Neutrophil (primary cell): ENCODE results near the gene COLEC12.

ENCODE experiments used
- H3K27ac ChIP-seq: fragments of 200-600 bp; sonication (generic); 2 replicates; pipeline ENCODE4 v1.5.1; 2016; ENCODE audit warnings: mild to moderate bottlenecking, moderate library complexity
- H3K27me3 ChIP-seq: fragments of 200-600 bp; sonication (generic); 2 replicates; pipeline ENCODE4 v1.6.0; 2016; ENCODE audit warnings: mild to moderate bottlenecking
- H3K36me3 ChIP-seq: fragments of 200-600 bp; sonication (generic); 2 replicates; pipeline ENCODE4 v1.5.1; 2017
- H3K4me1 ChIP-seq, 2 experiments: fragments of 200-600 bp in 1 of 2; sonication (generic) in 1 of 2; 1 replicate in 1 of 2; 2 replicates in 1 of 2; pipeline versions ENCODE4 v1.5.1 to v1.6.1; 2013 to 2016; ENCODE audit warnings: low read depth in 1 of 2, low read length in 1 of 2, mild to moderate bottlenecking in 1 of 2, moderate library complexity in 1 of 2; ENCODE audit not compliant: control insufficient read depth in 1 of 2, insufficient read depth in 1 of 2
- H3K4me3 ChIP-seq, 2 experiments: fragments of 200-600 bp in 1 of 2; sonication (generic) in 1 of 2; 1 replicate in 1 of 2; 2 replicates in 1 of 2; pipeline ENCODE4 v1.5.1; 2013 to 2016; ENCODE audit warnings: low read depth in 1 of 2, low read length in 1 of 2, mild to moderate bottlenecking in 1 of 2, moderate library complexity in 1 of 2
- H3K9me3 ChIP-seq: fragments of 200-600 bp; sonication (generic); 2 replicates; pipeline ENCODE4 v1.5.1; 2016
- TF ChIP-seq, protein P1 (sequence below): fragments of 200-600 bp; sonication (generic); IDR thresholded peaks from 2 replicates; pipeline ENCODE4 v1.5.1; 2016; ENCODE audit warnings: antibody characterized with exemption

The COLEC12 gene

GRCh38 chr18:382423-382984, 118.0 kb downstream of the COLEC12 start:
- H3K4me3 ChIP-seq = no peak overlapping the region
- TF ChIP-seq, protein P1, sequence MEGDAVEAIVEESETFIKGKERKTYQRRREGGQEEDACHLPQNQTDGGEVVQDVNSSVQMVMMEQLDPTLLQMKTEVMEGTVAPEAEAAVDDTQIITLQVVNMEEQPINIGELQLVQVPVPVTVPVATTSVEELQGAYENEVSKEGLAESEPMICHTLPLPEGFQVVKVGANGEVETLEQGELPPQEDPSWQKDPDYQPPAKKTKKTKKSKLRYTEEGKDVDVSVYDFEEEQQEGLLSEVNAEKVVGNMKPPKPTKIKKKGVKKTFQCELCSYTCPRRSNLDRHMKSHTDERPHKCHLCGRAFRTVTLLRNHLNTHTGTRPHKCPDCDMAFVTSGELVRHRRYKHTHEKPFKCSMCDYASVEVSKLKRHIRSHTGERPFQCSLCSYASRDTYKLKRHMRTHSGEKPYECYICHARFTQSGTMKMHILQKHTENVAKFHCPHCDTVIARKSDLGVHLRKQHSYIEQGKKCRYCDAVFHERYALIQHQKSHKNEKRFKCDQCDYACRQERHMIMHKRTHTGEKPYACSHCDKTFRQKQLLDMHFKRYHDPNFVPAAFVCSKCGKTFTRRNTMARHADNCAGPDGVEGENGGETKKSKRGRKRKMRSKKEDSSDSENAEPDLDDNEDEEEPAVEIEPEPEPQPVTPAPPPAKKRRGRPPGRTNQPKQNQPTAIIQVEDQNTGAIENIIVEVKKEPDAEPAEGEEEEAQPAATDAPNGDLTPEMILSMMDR = no peak
- H3K9me3 ChIP-seq = no peaks in the 10 kb centered on the region
- no peaks in the 10 kb centered on the region for H3K27me3 ChIP-seq
- peaks cover 67 to 83% of the 10 kb centered on the region in 2 experiments for H3K4me1 ChIP-seq
- no peaks in the 10 kb centered on the region for H3K36me3 ChIP-seq
- H3K27ac ChIP-seq = no peak overlapping the region

- Histone ChIP-seq H3K36me3 (no peaks in the 10 kb centered on the region), H3K27me3 (no peaks in the 10 kb centered on the region), H3K4me3 (peak overlapping the region; percentile 21 to 42), H3K4me1 (peaks cover 59 to 93% of the 10 kb centered on the region in 2 experiments), H3K9me3 (no peaks in the 10 kb centered on the region), H3K27ac (peak overlapping the region; percentile 84)
- TF ChIP-seq, protein P1 = no peak
Measured at GRCh38 chr18:379681-380330, 120.7 kb downstream of the COLEC12 start.

DNA sequence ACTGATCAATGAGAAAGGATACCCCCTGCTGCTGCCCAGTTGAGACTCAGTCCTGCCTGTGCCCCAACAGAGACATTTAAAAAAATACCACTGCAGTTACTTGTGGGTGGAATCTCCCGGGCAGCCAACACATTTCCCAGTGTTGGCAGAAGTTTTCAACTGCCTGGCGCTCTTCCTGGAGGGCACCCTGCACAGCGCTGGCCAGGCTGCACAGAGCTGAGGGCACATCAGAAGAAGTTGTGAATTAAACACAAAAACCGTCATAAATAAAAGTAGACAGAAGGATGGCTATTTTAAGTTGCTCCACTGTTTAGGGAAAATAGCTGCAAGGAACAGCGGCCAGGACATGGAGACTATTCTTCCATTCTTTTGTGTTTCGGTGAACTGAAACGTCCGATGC, 122.4 kb downstream of the COLEC12 start:
- Histone ChIP-seq H3K4me1 (peaks cover 59 to 93% of the 10 kb centered on the region in 2 experiments), H3K27me3 (no peaks in the 10 kb centered on the region), H3K9me3 (no peaks in the 10 kb centered on the region), H3K36me3 (no peaks in the 10 kb centered on the region), H3K27ac (peak overlapping the region; percentile 84), H3K4me3 (no peak overlapping the region)
- TF ChIP-seq, protein P1 = no peak

GRCh38 chr18:377088-377487, 123.4 kb downstream of the COLEC12 start:
- Histone ChIP-seq H3K4me3 (no peak overlapping the region), H3K27me3 (no peaks in the 10 kb centered on the region), H3K4me1 (peaks cover 55 to 83% of the 10 kb centered on the region in 2 experiments), H3K36me3 (no peaks in the 10 kb centered on the region), H3K27ac (no peak overlapping the region), H3K9me3 (no peaks in the 10 kb centered on the region)
- TF ChIP-seq, protein P1 = no peak

DNA sequence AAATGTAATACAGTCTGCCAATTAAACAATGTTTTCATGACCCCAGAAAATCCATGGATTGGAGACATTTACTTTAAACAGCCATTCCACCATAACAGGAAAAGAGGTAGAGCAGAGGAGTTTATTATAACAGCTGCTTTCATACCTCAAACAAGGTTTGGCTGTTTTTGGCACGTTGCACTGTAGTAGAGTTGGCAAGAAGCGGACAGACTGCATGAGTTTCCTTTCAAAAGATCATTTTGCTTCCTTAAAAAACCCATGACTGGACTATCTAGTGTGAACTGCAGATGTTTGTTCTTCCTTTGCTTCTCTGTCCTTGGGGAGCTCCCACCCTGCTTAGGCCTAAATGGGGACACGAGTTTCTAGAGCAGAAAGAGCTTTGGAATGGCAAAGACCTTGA, 124.2 kb downstream of the COLEC12 start:
- Histone ChIP-seq H3K27me3 (no peaks in the 10 kb centered on the region), H3K27ac (peak overlapping the region; percentile 30), H3K4me3 (no peak overlapping the region), H3K9me3 (no peaks in the 10 kb centered on the region), H3K36me3 (no peaks in the 10 kb centered on the region), H3K4me1 (peaks cover 47 to 76% of the 10 kb centered on the region in 2 experiments)
- TF ChIP-seq, protein P1 = no peak
